A549 (cell line): Measurements from ENCODE around the gene RPP30.

Experiments used
- CBX2 ChIP-seq: fragments of 200-600 bp; sonication (generic); IDR thresholded peaks from 2 replicates; pipeline ENCODE4 v1.6.1; 2016; ENCODE audit warnings: low read depth, mild to moderate bottlenecking, borderline replicate concordance
- CEBPB ChIP-seq, 2 experiments: fragments of >200 bp in 1 of 2; sonication (Bioruptor Twin) in 1 of 2; formaldehyde crosslinking in 1 of 2; IDR thresholded peaks; 2 replicates each; pipeline ENCODE4 v1.6.1; 2012 to 2016
- EP300 ChIP-seq, 2 experiments: fragments of >200 bp; sonication (Bioruptor Twin); formaldehyde crosslinking; IDR thresholded peaks; 2 replicates in 1 of 2; 3 replicates in 1 of 2; pipeline ENCODE4 v1.6.1; 2016 to 2017
- HDAC2 ChIP-seq: fragments of 200-600 bp; sonication (generic); IDR thresholded peaks from 2 replicates; pipeline ENCODE4 v1.6.1; 2016
- JUNB ChIP-seq: fragments of >200 bp; sonication (Bioruptor Twin); formaldehyde crosslinking; IDR thresholded peaks from 2 replicates; pipeline ENCODE4 v1.6.1; 2016
- KDM1A ChIP-seq: fragments of 200-600 bp; sonication (generic); IDR thresholded peaks from 2 replicates; pipeline ENCODE4 v1.6.1; 2016; ENCODE audit warnings: low read depth, mild to moderate bottlenecking
- NR3C1 ChIP-seq: fragments of >200 bp; sonication (Bioruptor Twin); formaldehyde crosslinking; IDR thresholded peaks from 3 replicates; pipeline ENCODE4 v1.6.1; 2017
- POLR2A ChIP-seq: IDR thresholded peaks from 2 replicates; pipeline ENCODE4 v1.6.1; 2012; ENCODE audit warnings: mild to moderate bottlenecking, low read length
- ZFP36 ChIP-seq: fragments of 450-650 bp; IDR thresholded peaks from 2 replicates; pipeline ENCODE4 v1.6.1; 2014; ENCODE audit warnings: borderline replicate concordance; ENCODE audit not compliant: partially characterized antibody
- TF ChIP-seq, protein P1 (sequence below): fragments of >200 bp; sonication (Bioruptor Twin); formaldehyde crosslinking; IDR thresholded peaks from 3 replicates; pipeline ENCODE4 v1.5.1; 2016

DNA sequence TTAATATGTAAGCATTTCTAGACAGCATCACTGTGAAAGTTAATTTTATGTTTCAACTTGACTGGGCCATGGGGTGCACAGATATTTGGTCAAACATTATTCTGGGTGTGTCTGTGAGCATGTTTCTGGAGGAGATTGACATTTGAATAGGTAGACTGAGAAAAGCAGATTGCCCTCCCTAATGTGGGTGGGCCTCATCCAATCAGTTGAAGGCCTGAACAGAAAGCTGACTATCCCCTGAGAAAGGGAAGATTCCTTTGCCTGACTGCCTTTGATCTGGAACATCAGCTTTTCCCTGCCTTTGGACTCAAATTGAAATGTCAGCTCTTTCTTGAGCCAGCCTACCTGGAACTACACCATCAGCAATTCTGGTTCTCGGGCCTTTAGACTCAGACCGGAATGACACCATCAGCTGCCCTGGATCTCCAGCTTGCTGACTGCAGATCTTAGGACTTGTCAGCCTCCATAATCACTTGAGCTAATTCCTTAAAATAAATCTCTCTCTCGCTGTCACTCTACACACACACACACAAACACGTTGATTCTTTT lies 5.7 kb upstream of the RPP30 start:
- TF ChIP-seq POLR2A = no peak
- no peak for TF ChIP-seq EP300 (IDR thresholded peaks at IDR 0.05)
- TF ChIP-seq, protein P1, sequence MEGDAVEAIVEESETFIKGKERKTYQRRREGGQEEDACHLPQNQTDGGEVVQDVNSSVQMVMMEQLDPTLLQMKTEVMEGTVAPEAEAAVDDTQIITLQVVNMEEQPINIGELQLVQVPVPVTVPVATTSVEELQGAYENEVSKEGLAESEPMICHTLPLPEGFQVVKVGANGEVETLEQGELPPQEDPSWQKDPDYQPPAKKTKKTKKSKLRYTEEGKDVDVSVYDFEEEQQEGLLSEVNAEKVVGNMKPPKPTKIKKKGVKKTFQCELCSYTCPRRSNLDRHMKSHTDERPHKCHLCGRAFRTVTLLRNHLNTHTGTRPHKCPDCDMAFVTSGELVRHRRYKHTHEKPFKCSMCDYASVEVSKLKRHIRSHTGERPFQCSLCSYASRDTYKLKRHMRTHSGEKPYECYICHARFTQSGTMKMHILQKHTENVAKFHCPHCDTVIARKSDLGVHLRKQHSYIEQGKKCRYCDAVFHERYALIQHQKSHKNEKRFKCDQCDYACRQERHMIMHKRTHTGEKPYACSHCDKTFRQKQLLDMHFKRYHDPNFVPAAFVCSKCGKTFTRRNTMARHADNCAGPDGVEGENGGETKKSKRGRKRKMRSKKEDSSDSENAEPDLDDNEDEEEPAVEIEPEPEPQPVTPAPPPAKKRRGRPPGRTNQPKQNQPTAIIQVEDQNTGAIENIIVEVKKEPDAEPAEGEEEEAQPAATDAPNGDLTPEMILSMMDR = no peak
- no peak for TF ChIP-seq HDAC2
- TF ChIP-seq KDM1A = no peak
- no peak for TF ChIP-seq CBX2
- TF ChIP-seq CEBPB (IDR thresholded peaks at IDR 0.05) = no peak
- TF ChIP-seq ZFP36 = no peak
- no peak for TF ChIP-seq NR3C1
- no peak for TF ChIP-seq JUNB
